GM12864 (cell line): ENCODE data around the gene TMEM131.

Experiments used
- DNase-seq: peaks from one replicate; pipeline ENCODE4 v3.0.0-alpha.2; 2011; ENCODE audit warnings: low read depth
- H3K4me3 ChIP-seq: 2 replicates; pipeline ENCODE4 v1.5.1; 2011; ENCODE audit warnings: mild to moderate bottlenecking, low read depth, low read length, control low read depth
- TF ChIP-seq, protein P1 (sequence below): IDR thresholded peaks from 2 replicates; pipeline ENCODE4 v1.5.1; 2011; ENCODE audit warnings: low read depth, mild to moderate bottlenecking, moderate library complexity, low read length, control low read depth, inconsistent platforms; ENCODE audit errors: missing control alignments

Gene TMEM131

DNA sequence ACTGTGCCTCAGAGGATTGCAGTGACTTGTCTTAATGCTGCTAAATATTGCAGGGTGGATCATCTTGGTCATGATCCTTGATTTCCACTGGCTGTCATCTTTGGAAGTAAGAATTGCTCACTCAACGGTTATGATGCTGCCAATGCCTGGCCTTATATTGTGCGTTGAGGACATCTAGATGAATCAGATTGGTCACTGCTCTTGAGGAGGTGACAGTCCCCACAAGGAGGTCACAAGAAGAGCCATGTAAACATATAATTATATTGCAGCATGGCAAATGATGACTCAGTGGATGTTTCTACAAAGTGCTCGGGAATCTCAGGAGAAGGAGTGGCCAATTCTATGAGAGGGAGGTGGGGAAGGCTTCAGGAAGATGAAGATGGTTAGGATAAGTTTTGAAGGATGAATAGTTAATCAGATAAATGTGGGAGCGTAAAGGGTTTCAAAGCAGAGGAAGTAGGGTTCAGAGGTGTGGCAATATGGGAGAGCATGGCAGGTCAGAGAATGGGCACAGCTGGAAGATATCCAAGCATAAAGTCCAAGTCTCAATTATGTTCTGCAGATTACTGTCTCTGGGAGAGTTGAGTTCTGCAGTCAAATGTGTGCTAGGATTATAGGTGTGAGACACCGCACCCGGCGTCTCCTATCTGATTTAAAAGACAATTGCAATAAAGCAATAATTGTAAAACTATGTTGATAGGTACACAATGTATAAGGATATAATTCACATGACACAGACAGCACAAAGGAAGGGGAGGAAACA lies 21.3 kb upstream of the TMEM131 start:
- no peak for DNase-seq
- TF ChIP-seq, protein P1, sequence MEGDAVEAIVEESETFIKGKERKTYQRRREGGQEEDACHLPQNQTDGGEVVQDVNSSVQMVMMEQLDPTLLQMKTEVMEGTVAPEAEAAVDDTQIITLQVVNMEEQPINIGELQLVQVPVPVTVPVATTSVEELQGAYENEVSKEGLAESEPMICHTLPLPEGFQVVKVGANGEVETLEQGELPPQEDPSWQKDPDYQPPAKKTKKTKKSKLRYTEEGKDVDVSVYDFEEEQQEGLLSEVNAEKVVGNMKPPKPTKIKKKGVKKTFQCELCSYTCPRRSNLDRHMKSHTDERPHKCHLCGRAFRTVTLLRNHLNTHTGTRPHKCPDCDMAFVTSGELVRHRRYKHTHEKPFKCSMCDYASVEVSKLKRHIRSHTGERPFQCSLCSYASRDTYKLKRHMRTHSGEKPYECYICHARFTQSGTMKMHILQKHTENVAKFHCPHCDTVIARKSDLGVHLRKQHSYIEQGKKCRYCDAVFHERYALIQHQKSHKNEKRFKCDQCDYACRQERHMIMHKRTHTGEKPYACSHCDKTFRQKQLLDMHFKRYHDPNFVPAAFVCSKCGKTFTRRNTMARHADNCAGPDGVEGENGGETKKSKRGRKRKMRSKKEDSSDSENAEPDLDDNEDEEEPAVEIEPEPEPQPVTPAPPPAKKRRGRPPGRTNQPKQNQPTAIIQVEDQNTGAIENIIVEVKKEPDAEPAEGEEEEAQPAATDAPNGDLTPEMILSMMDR, result no peak
- H3K4me3 ChIP-seq, result no peak overlapping the region

DNA sequence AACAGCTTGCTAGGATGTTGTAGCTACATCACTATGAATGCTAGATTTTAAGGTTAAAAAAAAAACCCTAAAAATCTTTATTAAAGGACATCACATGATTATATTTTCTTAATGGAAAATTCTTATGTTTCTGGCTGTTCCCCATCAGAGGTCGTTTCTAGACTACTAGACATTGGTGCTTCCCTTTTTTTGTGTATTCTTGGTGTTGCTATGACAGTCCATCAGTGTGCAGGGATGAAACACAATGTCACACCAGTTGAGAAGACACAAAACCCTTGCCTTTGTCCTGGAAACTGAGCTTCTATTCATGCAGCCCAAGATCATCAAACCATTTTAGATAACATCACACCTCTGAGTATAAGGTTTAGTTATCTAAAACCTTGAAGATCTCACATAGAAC lies 19.9 kb upstream of the TMEM131 start:
- TF ChIP-seq, protein P1, result no peak
- no peak overlapping the region for H3K4me3 ChIP-seq
- no peak for DNase-seq

DNA sequence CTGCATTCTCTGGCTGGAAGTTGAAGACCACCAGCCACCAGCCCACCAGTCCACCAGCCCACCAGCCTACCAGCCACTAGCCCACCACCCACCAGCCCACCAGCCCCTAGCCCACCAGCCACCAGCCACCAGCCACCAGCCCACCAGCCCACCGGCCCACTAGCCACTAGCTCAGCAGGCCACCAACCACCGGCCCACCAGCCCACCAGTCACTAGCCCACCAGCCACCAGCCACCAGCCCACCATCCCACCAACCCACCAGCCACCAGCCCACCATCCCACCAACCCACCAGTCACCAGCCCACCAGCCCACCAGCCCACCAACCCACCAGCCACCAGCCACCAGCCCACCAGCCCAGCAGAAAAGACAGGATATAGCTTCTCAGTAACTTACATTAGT lies 18.6 kb upstream of the TMEM131 start:
- TF ChIP-seq, protein P1, result no peak
- no peak for DNase-seq
- H3K4me3 ChIP-seq, result no peak overlapping the region

DNA sequence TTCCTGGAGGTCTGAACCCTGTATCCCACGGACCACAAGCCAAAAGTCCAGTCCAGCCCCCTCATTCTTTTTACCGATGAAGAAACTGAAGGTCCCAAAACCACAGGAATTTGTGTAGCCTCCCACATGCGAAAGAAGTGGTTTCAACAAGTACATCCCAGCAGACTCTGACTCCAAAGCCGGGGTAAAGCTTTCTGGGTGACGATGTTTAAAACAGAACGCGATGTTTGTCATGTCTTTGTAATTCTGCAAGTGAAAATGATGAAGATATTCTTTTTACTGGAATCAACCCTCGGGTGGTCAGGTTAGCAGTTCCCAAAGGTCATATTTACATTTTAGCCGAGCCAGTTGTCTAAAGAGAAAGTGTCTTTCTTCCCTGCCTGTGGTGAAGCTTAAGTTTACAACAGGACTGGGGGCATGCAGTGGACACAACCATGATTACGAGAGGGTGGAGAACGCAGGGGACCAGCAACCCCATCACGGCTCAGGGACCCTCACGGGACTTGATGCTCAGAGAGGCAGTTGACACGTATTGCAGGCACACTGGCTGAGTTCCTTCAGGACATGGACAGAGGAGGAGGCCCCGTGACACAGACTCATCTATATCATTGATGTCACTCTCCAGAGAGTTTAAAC lies 17.8 kb upstream of the TMEM131 start:
- TF ChIP-seq, protein P1, result no peak
- DNase-seq, result peak; percentile 83
- H3K4me3 ChIP-seq, result peak overlapping the region; percentile 7

DNA sequence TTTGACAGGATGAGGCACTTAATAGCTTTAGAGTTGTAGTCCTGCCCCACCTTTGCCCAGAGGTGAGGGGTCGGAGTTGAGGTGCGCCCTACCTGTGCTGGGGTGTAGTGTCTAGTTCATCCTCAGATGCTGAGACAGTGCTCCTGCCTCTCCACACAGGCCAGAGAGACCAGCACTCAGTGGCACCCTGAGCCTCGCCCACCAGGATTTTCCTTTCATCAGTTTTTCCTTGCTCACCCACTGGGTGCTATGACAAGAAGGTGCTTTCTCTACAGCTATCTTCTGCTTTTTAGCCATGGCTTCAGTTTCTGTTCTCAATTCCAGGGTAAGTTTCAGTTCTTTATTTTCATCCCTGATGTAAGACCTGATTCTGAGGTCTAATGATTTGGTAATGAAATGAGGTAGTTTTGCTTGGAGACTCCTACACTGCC lies 16.8 kb upstream of the TMEM131 start:
- peak; percentile 86 for DNase-seq
- TF ChIP-seq, protein P1, result no peak
- H3K4me3 ChIP-seq, result peak overlapping the region; percentile 33

DNA sequence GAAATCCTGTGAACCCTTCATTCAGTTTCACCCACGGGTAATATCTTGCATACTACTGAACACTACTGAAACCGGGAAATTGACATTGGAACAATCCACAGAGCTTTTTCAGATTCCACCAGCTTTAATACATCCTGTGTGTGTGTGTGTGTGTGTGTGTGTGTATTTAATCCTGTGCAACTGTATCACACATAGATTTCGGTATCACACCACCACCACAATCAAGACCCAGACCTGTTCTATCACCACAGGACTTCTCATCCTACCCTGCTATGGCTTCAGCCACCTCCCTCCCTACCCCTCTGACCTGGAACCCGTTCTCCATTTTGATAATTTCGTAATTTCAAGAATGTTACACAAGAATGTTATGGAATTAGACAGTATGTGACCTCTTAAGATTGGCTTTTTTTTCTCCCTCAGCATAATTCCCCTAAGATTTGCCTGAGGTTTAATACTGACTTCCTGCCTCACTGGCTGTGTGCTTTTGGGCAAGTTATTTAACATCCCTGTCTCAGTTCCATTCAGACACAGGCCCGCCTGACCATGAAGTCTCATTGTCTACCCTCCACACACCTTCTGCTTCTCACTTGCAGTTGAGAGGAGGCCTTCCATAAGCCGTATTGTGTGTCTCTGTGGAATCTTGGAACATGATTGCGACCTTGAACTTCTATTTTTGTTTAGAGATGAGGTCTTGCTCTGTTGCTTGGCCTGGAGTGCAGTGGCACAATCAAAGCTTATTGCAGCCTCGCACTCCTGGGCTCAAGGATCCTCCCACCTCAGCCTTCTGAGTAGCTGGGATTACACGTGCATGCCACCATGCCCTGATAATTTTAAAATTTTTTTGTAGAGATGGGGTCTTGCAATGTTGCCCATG lies 14.4 kb upstream of the TMEM131 start:
- DNase-seq, result no peak
- TF ChIP-seq, protein P1, result no peak
- no peak overlapping the region for H3K4me3 ChIP-seq
